GM23338 (cell line): ENCODE results near the gene HABP4.

Source experiments
- CREB1 ChIP-seq: fragments of 250-450 bp; sonication (Bioruptor Pico); IDR thresholded peaks from 2 replicates; pipeline ENCODE4 v1.5.0; 2020; ENCODE audit warnings: low read depth, mild to moderate bottlenecking, moderate library complexity
- CTCF ChIP-seq, 2 experiments: fragments of 200-600 bp in 1 of 2; sonication (generic) in 1 of 2; conservative IDR thresholded peaks; 2 replicates each; pipeline versions ENCODE4 v1.5.1 to v1.6.1; 2016 to 2017; ENCODE audit warnings: antibody characterized with exemption in 2 of 2, low read depth in 2 of 2, mild to moderate bottlenecking in 2 of 2, moderate library complexity in 1 of 2
- ETS1 ChIP-seq: IDR thresholded peaks from 2 replicates; pipeline ENCODE4 v1.6.1; 2016; ENCODE audit warnings: antibody characterized with exemption
- EZH2 ChIP-seq: fragments of 200-600 bp; sonication (generic); IDR thresholded peaks from one replicate; pipeline ENCODE4 v1.8.0; 2017; ENCODE audit warnings: antibody characterized with exemption, mild to moderate bottlenecking, low read depth; ENCODE audit not compliant: unreplicated experiment
- EZH2phosphoT487 ChIP-seq: fragments of 200-600 bp; sonication (generic); IDR thresholded peaks from one replicate; pipeline ENCODE4 v1.8.1; 2018; ENCODE audit warnings: antibody characterized with exemption; ENCODE audit not compliant: unreplicated experiment
- JUNB ChIP-seq: IDR thresholded peaks from one replicate; pipeline ENCODE4 v1.6.1; 2016; ENCODE audit warnings: antibody characterized with exemption; ENCODE audit not compliant: unreplicated experiment
- NANOG ChIP-seq: IDR thresholded peaks from 2 replicates; pipeline ENCODE4 v1.6.1; 2016; ENCODE audit warnings: antibody characterized with exemption, borderline replicate concordance
- POLR2AphosphoS5 ChIP-seq: IDR thresholded peaks from 2 replicates; pipeline ENCODE4 v1.6.1; 2016; ENCODE audit warnings: antibody characterized with exemption, low read depth
- REST ChIP-seq: IDR thresholded peaks from one replicate; pipeline ENCODE4 v1.6.1; 2018; ENCODE audit warnings: antibody characterized with exemption; ENCODE audit not compliant: unreplicated experiment
- ZNF331 ChIP-seq: fragments of 250-450 bp; sonication (Bioruptor Pico); IDR thresholded peaks from 2 replicates; pipeline ENCODE4 v1.5.0; 2020; ENCODE audit warnings: low read depth, mild to moderate bottlenecking, moderate library complexity
- ZNF462 ChIP-seq: fragments of 250-450 bp; sonication (Bioruptor Pico); IDR thresholded peaks from 2 replicates; pipeline ENCODE4 v1.5.0; 2020; ENCODE audit warnings: mild to moderate bottlenecking, moderate library complexity

- no peak for TF ChIP-seq CTCF (conservative IDR thresholded peaks at IDR 0.05; ENCODE audit: low read depth in 2 of 2)
- TF ChIP-seq EZH2: no peak
- TF ChIP-seq POLR2AphosphoS5: no peak
- TF ChIP-seq REST: no peak
- no peak for TF ChIP-seq CREB1 (CRISPR knock-in tag)
- no peak for TF ChIP-seq EZH2phosphoT487
- TF ChIP-seq ZNF331: no peak
- no peak for TF ChIP-seq NANOG
- no peak for TF ChIP-seq ETS1
- TF ChIP-seq ZNF462 (CRISPR knock-in tag): no peak
- TF ChIP-seq JUNB: no peak
Observed at GRCh38 chr9:96436456-96437126, 13.4 kb upstream of the HABP4 start.
